Activated CD4-positive, alpha-beta T cell treated with anti-CD3 and anti-CD28 coated beads, Interleukin-2, amount 50 U/mL, for 16 hours (primary cell): ENCODE measurements around the gene NOC2L.
"Not testable (repeated sequence)": the region's sequence is repeated elsewhere in the genome, so short reads cannot be mapped to it uniquely, and the experiment has no call there.

Experiments
- DNase-seq: peaks from one replicate; pipeline ENCODE4 v3.0.0-alpha.2; 2020

Gene NOC2L

GRCh38 chr1:993379-993995 lies 34.4 kb upstream of the NOC2L start:
- DNase-seq: no peak

GRCh38 chr1:992362-992761 lies 33.3 kb upstream of the NOC2L start:
- peak; percentile 53 for DNase-seq

GRCh38 chr1:991895-992294 lies 32.8 kb upstream of the NOC2L start:
- DNase-seq: no peak

GRCh38 chr1:991275-991674 lies 32.2 kb upstream of the NOC2L start:
- DNase-seq: not testable (repeated sequence)

- DNase-seq: not testable (repeated sequence)
Measured at GRCh38 chr1:988061-988460, 29.0 kb upstream of the NOC2L start.

- DNase-seq: no peak
Measured at GRCh38 chr1:985126-985525, 26.1 kb upstream of the NOC2L start.

- no peak for DNase-seq
Measured at GRCh38 chr1:984476-984814, 25.4 kb upstream of the NOC2L start.

GRCh38 chr1:983798-984475 lies 24.9 kb upstream of the NOC2L start:
- peak; percentile 43 for DNase-seq

- no peak for DNase-seq
Measured at GRCh38 chr1:982765-983436, 23.8 kb upstream of the NOC2L start.

- no peak for DNase-seq
Measured at GRCh38 chr1:981955-982558, 23.0 kb upstream of the NOC2L start, which contains the start of gene PERM1. TSS of gene PERM1 (minus strand) at chr1:982093. CDS start at chr1:981029, 1,064 bp downstream.

GRCh38 chr1:981491-981954 lies 22.5 kb upstream of the NOC2L start:
- DNase-seq: no peak

- DNase-seq: no peak
Measured at GRCh38 chr1:980602-981395, 21.7 kb upstream of the NOC2L start.

- DNase-seq: no peak
Measured at GRCh38 chr1:980137-980571, 21.1 kb upstream of the NOC2L start.

GRCh38 chr1:979744-980072 lies 20.7 kb upstream of the NOC2L start:
- DNase-seq: no peak

GRCh38 chr1:978835-979743 lies 20.0 kb upstream of the NOC2L start:
- DNase-seq: no peak

- DNase-seq: no peak
Measured at GRCh38 chr1:978069-978834, 19.2 kb upstream of the NOC2L start.

- not testable (repeated sequence) for DNase-seq
Measured at GRCh38 chr1:976791-977190, 17.7 kb upstream of the NOC2L start.

GRCh38 chr1:975896-976683 lies 17.0 kb upstream of the NOC2L start:
- DNase-seq: peak; percentile 46

GRCh38 chr1:975365-975764 lies 16.3 kb upstream of the NOC2L start:
- DNase-seq: no peak

- no peak for DNase-seq
Measured at GRCh38 chr1:974687-975328, 15.8 kb upstream of the NOC2L start.
